Astrocyte (in vitro differentiated cells and primary cell): ENCODE results near the gene ABCC1. TPM values are rescaled to one million over a fixed set of nuclear protein-coding genes. Genes with fewer than 3 reads are reported as not detected.

Source experiments
- DNase-seq: peaks from one replicate; pipeline ENCODE4 v3.0.0-alpha.2; 2010; ENCODE audit warnings: low read depth
- FAIRE-seq: peaks from 2 replicates; lab custom pipeline; 2011; peaks lifted over from hg19 to GRCh38; lab: Jason Lieb, UNC
- H2AFZ ChIP-seq: 2 replicates; pipeline ENCODE4 v1.6.0; 2012; ENCODE audit warnings: low read depth, low read length, inconsistent platforms
- H3K27ac ChIP-seq: 2 replicates; pipeline ENCODE4 v1.5.1; 2011; ENCODE audit warnings: low read depth, low read length, inconsistent platforms
- H3K27me3 ChIP-seq: 2 replicates; pipeline ENCODE4 v1.6.0; 2011; ENCODE audit warnings: low read length, inconsistent platforms; ENCODE audit not compliant: insufficient read depth
- H3K36me3 ChIP-seq: 2 replicates; pipeline ENCODE4 v1.5.1; 2011; ENCODE audit warnings: low read length, inconsistent platforms; ENCODE audit not compliant: insufficient read depth
- H3K4me1 ChIP-seq: 2 replicates; pipeline ENCODE4 v1.5.1; 2011; ENCODE audit warnings: low read length, inconsistent platforms; ENCODE audit not compliant: insufficient read depth
- H3K4me2 ChIP-seq: 2 replicates; pipeline ENCODE4 v1.6.0; 2012; ENCODE audit warnings: low read length, inconsistent platforms
- H3K4me3 ChIP-seq: 2 replicates; pipeline ENCODE4 v1.5.1; 2011; ENCODE audit warnings: low read depth, mild to moderate bottlenecking, low read length, inconsistent platforms; ENCODE audit not compliant: insufficient read depth
- H3K79me2 ChIP-seq: 2 replicates; pipeline ENCODE4 v1.6.0; 2012; ENCODE audit warnings: mild to moderate bottlenecking, low read length, inconsistent platforms; ENCODE audit not compliant: insufficient read depth
- H3K9ac ChIP-seq: 2 replicates; pipeline ENCODE4 v1.6.0; 2012; ENCODE audit warnings: mild to moderate bottlenecking, low read length, inconsistent platforms
- H3K9me3 ChIP-seq: 2 replicates; pipeline ENCODE4 v1.5.1; 2012; ENCODE audit warnings: low read depth, mild to moderate bottlenecking, low read length, inconsistent platforms; ENCODE audit not compliant: insufficient read depth
- H4K20me1 ChIP-seq: 2 replicates; pipeline ENCODE4 v1.6.0; 2012; ENCODE audit warnings: low read length, inconsistent platforms; ENCODE audit not compliant: insufficient read depth
- H3K27ac Mint-ChIP-seq: one replicate; pipeline ENCODE4 v1.8.0; 2021; ENCODE audit warnings: mild to moderate bottlenecking, mixed read lengths; ENCODE audit not compliant: unreplicated experiment
- H3K27me3 Mint-ChIP-seq: one replicate; pipeline ENCODE4 v1.8.0; 2021; ENCODE audit warnings: low read depth, mixed read lengths; ENCODE audit not compliant: unreplicated experiment
- H3K36me3 Mint-ChIP-seq: one replicate; pipeline ENCODE4 v1.8.0; 2021; ENCODE audit warnings: low read depth, mixed read lengths; ENCODE audit not compliant: unreplicated experiment
- H3K4me1 Mint-ChIP-seq: one replicate; pipeline ENCODE4 v1.8.0; 2021; ENCODE audit warnings: low read depth, mixed read lengths; ENCODE audit not compliant: unreplicated experiment
- H3K4me3 Mint-ChIP-seq: one replicate; pipeline ENCODE4 v1.8.0; 2021; ENCODE audit warnings: mild to moderate bottlenecking, moderate library complexity, mixed read lengths; ENCODE audit not compliant: unreplicated experiment
- H3K9me3 Mint-ChIP-seq: one replicate; pipeline ENCODE4 v1.8.0; 2021; ENCODE audit warnings: mild to moderate bottlenecking, mixed read lengths; ENCODE audit not compliant: unreplicated experiment
- CTCF ChIP-seq: IDR thresholded peaks from 2 replicates; pipeline ENCODE4 v1.5.1; 2011; ENCODE audit warnings: low read depth, mild to moderate bottlenecking, inconsistent platforms, low read length, moderate library complexity; ENCODE audit not compliant: insufficient read depth
- EZH2 ChIP-seq: IDR thresholded peaks from 2 replicates; pipeline ENCODE4 v1.6.1; 2012; ENCODE audit warnings: mild to moderate bottlenecking, low read length, inconsistent platforms; ENCODE audit not compliant: insufficient read depth
- total RNA-seq: library from RNA; stranded (reverse); gene quantifications from 2 replicates; pipeline ENCODE4 v1.2.1, GENCODE V29; 2021

The ABCC1 gene
- total RNA-seq, 1 donor from 2014 or later, result 42.1 TPM

- no peak overlapping the region for H3K4me3 ChIP-seq
- peaks cover 13% of the 10 kb centered on the region for H3K4me1 Mint-ChIP-seq
- no peaks in the 10 kb centered on the region for H3K36me3 ChIP-seq
- TF ChIP-seq CTCF (no peak), EZH2 (no peak)
- no peaks in the 10 kb centered on the region for H3K27me3 Mint-ChIP-seq
- peaks cover 36% of the 10 kb centered on the region for H3K4me1 ChIP-seq
- DNase-seq (no peak), FAIRE-seq (no peak)
- no peak overlapping the region for H3K9ac ChIP-seq
- peaks cover 60% of the 10 kb centered on the region for H4K20me1 ChIP-seq
- no peak overlapping the region for H3K27ac Mint-ChIP-seq
- no peak overlapping the region for H2AFZ ChIP-seq
- H3K36me3 Mint-ChIP-seq, result peaks cover 19% of the 10 kb centered on the region
- H3K4me3 Mint-ChIP-seq, result no peak overlapping the region
- no peak overlapping the region for H3K27ac ChIP-seq
- peaks cover 9% of the 10 kb centered on the region for H3K9me3 ChIP-seq
- H3K4me2 ChIP-seq, result no peak overlapping the region
- no peaks in the 10 kb centered on the region for H3K27me3 ChIP-seq
- H3K79me2 ChIP-seq, result peaks cover 78% of the 10 kb centered on the region
- H3K9me3 Mint-ChIP-seq, result peaks cover 13% of the 10 kb centered on the region
Measured at GRCh38 chr16:15985144-15985543, 35.7 kb downstream of the ABCC1 start.

GRCh38 chr16:15986261-15986660, 36.8 kb downstream of the ABCC1 start:
- H3K4me1 Mint-ChIP-seq, result peaks cover 17% of the 10 kb centered on the region
- H2AFZ ChIP-seq, result no peak overlapping the region
- no peak overlapping the region for H3K27ac ChIP-seq
- no peak overlapping the region for H3K27ac Mint-ChIP-seq
- no peak overlapping the region for H3K4me2 ChIP-seq
- peaks cover 73% of the 10 kb centered on the region for H3K79me2 ChIP-seq
- H3K27me3 ChIP-seq, result no peaks in the 10 kb centered on the region
- no peak overlapping the region for H3K4me3 ChIP-seq
- H3K4me3 Mint-ChIP-seq, result no peak overlapping the region
- no peaks in the 10 kb centered on the region for H3K36me3 ChIP-seq
- peaks cover 69% of the 10 kb centered on the region for H4K20me1 ChIP-seq
- H3K9me3 Mint-ChIP-seq, result peaks cover 10% of the 10 kb centered on the region
- no peaks in the 10 kb centered on the region for H3K27me3 Mint-ChIP-seq
- no peak for TF ChIP-seq CTCF
- no peak for TF ChIP-seq EZH2
- H3K9ac ChIP-seq, result no peak overlapping the region
- peaks cover 18% of the 10 kb centered on the region for H3K36me3 Mint-ChIP-seq
- H3K9me3 ChIP-seq, result peaks cover 3% of the 10 kb centered on the region
- peaks cover 40% of the 10 kb centered on the region for H3K4me1 ChIP-seq
- DNase-seq, result no peak
- FAIRE-seq, result no peak

GRCh38 chr16:15988268-15989013, 39.0 kb downstream of the ABCC1 start:
- FAIRE-seq (no peak), DNase-seq (peak; percentile 44)
- Mint-ChIP-seq H3K36me3 (peaks cover 10% of the 10 kb centered on the region), H3K27ac (peak overlapping the region; percentile 41), H3K4me1 (peaks cover 17% of the 10 kb centered on the region), H3K27me3 (no peaks in the 10 kb centered on the region), H3K9me3 (no peaks in the 10 kb centered on the region), H3K4me3 (peak overlapping the region; percentile 22)
- Histone ChIP-seq H4K20me1 (peaks cover 65% of the 10 kb centered on the region), H3K4me1 (peaks cover 35% of the 10 kb centered on the region), H3K36me3 (no peaks in the 10 kb centered on the region), H3K4me2 (peak overlapping the region; percentile 51), H3K4me3 (no peak overlapping the region), H3K79me2 (peaks cover 74% of the 10 kb centered on the region), H2AFZ (no peak overlapping the region), H3K27me3 (no peaks in the 10 kb centered on the region), H3K9me3 (no peaks in the 10 kb centered on the region), H3K9ac (peak overlapping the region; percentile 19), H3K27ac (peak overlapping the region; percentile 24)
- TF ChIP-seq EZH2 (no peak), CTCF (no peak)
